GM12875 (cell line): ENCODE results near the gene MRAP2.
"Not testable (repeated sequence)": the region's sequence is repeated elsewhere in the genome, so short reads cannot be mapped to it uniquely, and the experiment has no call there.

Experiments
- H3K4me3 ChIP-seq: one replicate; pipeline ENCODE4 v1.5.1; 2011; ENCODE audit warnings: low read depth, low read length, control low read depth
- CTCF ChIP-seq: IDR thresholded peaks from 2 replicates; pipeline ENCODE4 v1.5.1; 2011; ENCODE audit warnings: low read depth, mild to moderate bottlenecking, control low read depth, inconsistent platforms, low read length, moderate library complexity, borderline replicate concordance; ENCODE audit not compliant: insufficient read depth

MRAP2 gene

DNA sequence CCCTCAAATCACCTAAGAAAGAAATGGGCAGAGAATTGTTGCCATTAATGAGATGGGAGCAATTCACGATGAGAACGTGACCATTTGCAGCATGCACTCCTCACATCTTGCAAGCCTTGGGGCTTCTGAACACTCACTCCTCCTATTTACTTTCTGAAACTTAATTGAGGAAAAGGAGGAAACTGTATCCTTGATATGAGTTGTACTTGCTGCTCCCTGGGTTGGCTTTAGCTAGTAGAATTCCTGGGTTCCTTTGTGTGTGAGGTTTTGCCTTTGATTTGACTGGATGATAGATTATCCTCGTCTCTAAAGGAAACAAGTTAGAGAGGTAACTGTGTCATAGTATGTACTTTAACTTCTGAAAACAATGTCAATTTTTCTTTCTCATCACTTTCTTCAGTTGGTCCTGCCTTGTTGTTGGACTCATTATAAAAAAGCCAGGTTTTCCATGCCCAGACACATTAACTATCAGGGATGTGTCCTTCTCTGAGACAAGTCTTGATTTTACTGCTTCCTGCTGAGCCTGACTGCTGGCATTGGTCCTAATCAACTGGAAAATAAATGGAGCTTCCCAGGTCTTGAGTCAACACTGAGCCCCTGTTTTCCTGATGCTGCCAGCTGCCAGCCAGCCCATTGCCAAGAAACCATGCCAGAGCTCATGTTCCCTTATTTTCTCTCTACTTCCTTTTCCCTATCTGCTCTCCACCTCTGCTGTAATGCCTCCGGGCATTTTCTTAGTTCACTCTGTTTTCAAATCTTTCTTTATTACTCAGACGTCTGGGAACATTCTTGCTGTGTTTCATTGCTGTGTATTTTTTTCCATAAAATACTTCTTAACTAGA lies 6.0 kb upstream of the MRAP2 start:
- no peak overlapping the region for H3K4me3 ChIP-seq
- TF ChIP-seq CTCF, result no peak

- H3K4me3 ChIP-seq, result no peak overlapping the region
- no peak for TF ChIP-seq CTCF
Measured at GRCh38 chr6:84028350-84028749, 5.2 kb upstream of the MRAP2 start.

GRCh38 chr6:84032000-84032399 lies 1.6 kb upstream of the MRAP2 start:
- not testable (repeated sequence) for H3K4me3 ChIP-seq

DNA sequence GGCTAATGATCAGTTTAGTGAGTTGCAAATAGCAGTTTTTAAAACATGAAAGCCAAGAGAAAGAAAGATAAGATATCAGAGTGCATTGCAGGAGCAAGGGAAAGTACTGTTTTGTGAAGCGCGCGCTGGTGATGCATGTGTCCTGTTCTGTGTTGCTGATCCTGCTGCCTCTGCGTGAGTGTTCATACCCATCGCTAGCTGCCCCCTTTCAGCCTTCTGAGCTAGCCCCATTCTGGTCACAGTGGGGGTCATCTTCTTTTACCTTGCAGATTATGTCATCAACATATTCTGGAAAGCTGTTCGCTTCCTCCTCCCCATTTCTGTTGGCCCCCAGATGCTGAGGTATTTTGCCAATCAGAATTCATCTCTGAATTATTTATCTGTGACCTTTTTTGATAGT lies 1.9 kb downstream of the MRAP2 start:
- TF ChIP-seq CTCF, result no peak

GRCh38 chr6:84037425-84038089 lies 4.0 kb downstream of the MRAP2 start:
- no peak for TF ChIP-seq CTCF
- no peak overlapping the region for H3K4me3 ChIP-seq

More for the DNA sequence above, 1.9 kb downstream of the MRAP2 start:
- H3K4me3 ChIP-seq, result no peak overlapping the region

GRCh38 chr6:84042603-84043002 lies 9.0 kb downstream of the MRAP2 start:
- TF ChIP-seq CTCF, result no peak
- H3K4me3 ChIP-seq, result no peak overlapping the region

DNA sequence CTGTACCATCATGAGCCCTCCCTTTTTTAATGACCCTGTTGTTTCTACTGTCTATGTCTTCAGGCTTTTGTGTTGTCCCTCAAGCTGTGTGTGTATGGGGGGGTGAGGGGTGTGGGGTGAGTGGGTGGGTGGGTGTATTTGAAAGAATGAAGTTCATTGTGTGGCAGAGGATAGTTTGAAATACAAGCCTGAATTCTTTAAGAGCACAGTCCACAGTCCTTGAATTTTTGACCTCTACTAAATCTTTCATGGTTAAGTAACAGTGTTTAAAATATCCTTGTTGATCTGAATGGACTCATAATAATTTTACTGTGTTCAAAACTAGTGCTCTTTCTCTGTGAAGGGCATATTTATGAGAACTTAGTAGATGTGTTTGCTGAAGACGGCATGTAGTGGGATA lies 10.0 kb downstream of the MRAP2 start:
- no peak overlapping the region for H3K4me3 ChIP-seq
- TF ChIP-seq CTCF, result no peak
